Sigmoid colon (tissue), 4 donors: Measurements from ENCODE around the gene CAPN13.

ENCODE experiments used
- CTCF ChIP-seq, 4 experiments: fragments of 450-650 bp in 3 of 4; fragments of 200-600 bp in 1 of 4; IDR thresholded peaks; one replicate each; pipeline ENCODE4 v1.5.1; 2016 to 2019; ENCODE audit warnings: antibody characterized with exemption in 4 of 4, mild to moderate bottlenecking in 3 of 4, moderate library complexity in 2 of 4
- POLR2A ChIP-seq, 2 donors: fragments of 450-650 bp; IDR thresholded peaks; one replicate each; pipeline ENCODE4 v1.6.1; 2016; ENCODE audit warnings: antibody characterized with exemption in 2 of 2, mild to moderate bottlenecking in 2 of 2, moderate library complexity in 2 of 2
- POLR2AphosphoS5 ChIP-seq, 4 donors: sonication (generic); formaldehyde crosslinking; IDR thresholded peaks; one replicate each; pipeline ENCODE4 v1.6.1; 2017; ENCODE audit warnings: antibody characterized with exemption in 4 of 4

GRCh38 chr2:30803281-30803680 lies 4.0 kb downstream of the CAPN13 start:
- no peak for TF ChIP-seq CTCF (IDR thresholded peaks at IDR 0.05)
- TF ChIP-seq POLR2A (IDR thresholded peaks at IDR 0.05) = no peak
- no peak for TF ChIP-seq POLR2AphosphoS5 (IDR thresholded peaks at IDR 0.05)
